ENCODE measurements around the gene CILP2.

The CILP2 gene

GRCh38 chr19:19504754-19505668, 33.1 kb upstream of the CILP2 start:
- DNase-seq (ENCODE audit: low spot score) = no peak

GRCh38 chr19:19505669-19506326, 32.3 kb upstream of the CILP2 start:
- no peak for DNase-seq (ENCODE audit: low spot score)

- DNase-seq (ENCODE audit: low spot score) = no peak
These were observed 31.5 kb upstream of the CILP2 start for GRCh38 chr19:19506592-19506991.

GRCh38 chr19:19507354-19507753, 30.7 kb upstream of the CILP2 start:
- DNase-seq (ENCODE audit: low spot score) = no peak

GRCh38 chr19:19508217-19508616, 29.8 kb upstream of the CILP2 start:
- no peak for DNase-seq (ENCODE audit: low spot score)

- DNase-seq (ENCODE audit: low spot score) = no peak
These were observed 27.6 kb upstream of the CILP2 start for GRCh38 chr19:19510432-19510831.

GRCh38 chr19:19513682-19514081, 24.4 kb upstream of the CILP2 start:
- no peak for DNase-seq (ENCODE audit: low spot score)

- DNase-seq (ENCODE audit: low spot score) = no peak
These were observed 23.8 kb upstream of the CILP2 start for GRCh38 chr19:19514215-19514657.

- DNase-seq (ENCODE audit: low spot score) = no peak
These were observed 23.0 kb upstream of the CILP2 start, which contains the start of gene TSSK6 for GRCh38 chr19:19514881-19515641. TSSK6 (minus strand) TSS chr19:19515548; CDS start chr19:19515427, 121 bp downstream.

GRCh38 chr19:19515642-19516519, 22.2 kb upstream of the CILP2 start, which contains the start of gene NDUFA13:
NDUFA13 (plus strand) TSS chr19:19516225; CDS start chr19:19516239, 14 bp downstream.
- DNase-seq (ENCODE audit: low spot score) = peak; percentile 98

- DNase-seq (ENCODE audit: low spot score) = no peak
These were observed 20.8 kb upstream of the CILP2 start for GRCh38 chr19:19517235-19517619.

GRCh38 chr19:19520989-19521388, 17.1 kb upstream of the CILP2 start:
- no peak for DNase-seq (ENCODE audit: low spot score)

- no peak for DNase-seq (ENCODE audit: low spot score)
These were observed 14.9 kb upstream of the CILP2 start for GRCh38 chr19:19523177-19523576.

- DNase-seq (ENCODE audit: low spot score) = no peak
These were observed 14.0 kb upstream of the CILP2 start for GRCh38 chr19:19524053-19524452.

- DNase-seq (ENCODE audit: low spot score) = no peak
These were observed 12.3 kb upstream of the CILP2 start for GRCh38 chr19:19525611-19526380.

GRCh38 chr19:19526581-19527370, 11.3 kb upstream of the CILP2 start:
- no peak for DNase-seq (ENCODE audit: low spot score)

GRCh38 chr19:19527371-19527656, 10.8 kb upstream of the CILP2 start:
- DNase-seq (ENCODE audit: low spot score) = no peak

- no peak for DNase-seq (ENCODE audit: low spot score)
These were observed 10.1 kb upstream of the CILP2 start for GRCh38 chr19:19527674-19528625.
